AG04450 (cell line): ENCODE measurements around the gene ASIC1. TPM values are rescaled to one million over a fixed set of nuclear protein-coding genes. Genes with fewer than 3 reads are reported as not detected.

Experiments
- CTCF ChIA-PET: fragments of 300-600, 350-600 bp; formaldehyde crosslinking; extraction: SDS; loops from one replicate; lab custom pipeline; 2022; ENCODE audit warnings: antibody characterized with exemption, inconsistent platforms; lab: Charles Lee
- POLR2A ChIA-PET: fragments of 350-600 bp; formaldehyde crosslinking; extraction: SDS; loops from one replicate; lab custom pipeline; 2021; ENCODE audit warnings: antibody characterized with exemption, inconsistent platforms; lab: Yijun Ruan, JAX
- DNase-seq: peaks from one replicate; pipeline ENCODE4 v3.0.0-alpha.2; 2011; ENCODE audit warnings: low read depth, low spot score
- H3K27ac ChIP-seq: one replicate; pipeline ENCODE4 v1.5.1; 2012; ENCODE audit warnings: low read depth, low read length, control low read depth
- H3K27me3 ChIP-seq: one replicate; pipeline ENCODE4 v1.6.0; 2012; ENCODE audit warnings: low read length; ENCODE audit not compliant: control insufficient read depth, insufficient read depth
- H3K4me3 ChIP-seq: 2 replicates; pipeline ENCODE4 v1.5.1; 2011; ENCODE audit warnings: mild to moderate bottlenecking, low read depth, low read length, control low read depth
- H3K9me3 ChIP-seq: 2 replicates; pipeline ENCODE4 v1.5.1; 2012; ENCODE audit warnings: low read length; ENCODE audit not compliant: control insufficient read depth, insufficient read depth
- polyA plus RNA-seq: library from polyadenylated mRNA; depleted of rRNA; stranded (reverse); fragments of >200 nt; gene quantifications from 2 replicates; pipeline ENCODE4 v1.2.3, GENCODE V29; 2011
- TF ChIP-seq, protein P1 (sequence below): IDR thresholded peaks from 2 replicates; pipeline ENCODE4 v1.5.1; 2011; ENCODE audit warnings: low read depth, low read length, control low read depth, inconsistent platforms

ASIC1 gene
- polyA plus RNA-seq, 1 experiment, result 9.9 TPM

DNA sequence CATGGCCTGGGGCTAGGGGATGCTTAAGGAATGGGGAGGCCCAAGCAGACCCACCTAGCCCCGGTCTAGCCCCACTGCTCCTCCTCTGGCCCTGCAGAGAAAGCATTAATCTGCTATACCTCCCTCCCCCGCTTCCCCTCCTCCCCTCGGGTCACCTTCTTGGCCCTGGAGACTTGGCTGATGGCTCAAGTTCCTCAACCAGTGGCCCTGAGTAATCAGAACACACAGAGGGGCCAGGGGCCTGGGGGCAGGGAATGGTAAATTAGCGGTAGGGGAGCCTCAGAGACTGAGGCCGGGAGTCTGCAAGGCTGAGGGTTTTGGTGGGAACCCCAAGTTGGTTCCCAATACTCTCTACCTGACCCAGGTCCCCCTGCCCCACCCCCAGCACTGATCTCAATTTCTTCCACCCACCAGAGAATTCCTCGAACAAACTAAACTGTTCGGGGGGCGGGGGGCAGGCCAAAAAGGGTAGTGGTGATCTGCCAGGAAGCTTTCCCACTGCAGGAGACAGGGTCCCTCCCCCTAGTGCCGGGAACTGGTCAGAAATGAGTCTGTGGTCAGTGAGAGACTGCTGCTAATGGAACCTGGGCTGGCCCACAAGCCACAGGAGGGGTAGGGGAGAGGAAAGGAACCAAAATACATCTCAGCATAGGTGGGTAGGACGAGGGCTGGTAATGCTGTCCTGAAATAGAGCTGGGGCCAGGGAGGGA, 15.0 kb downstream of the ASIC1 start:
- ChIA-PET CTCF (interaction anchor here (0.8 to 10.4 kb wide), 4 partner anchors 12 to 268 kb away, joined by 3 to 290 read pairs (median 26); partner anchors contain the start of gene SMARCD1), POLR2A (no interaction called here)
- H3K9me3 ChIP-seq, result no peaks in the 10 kb centered on the region
- DNase-seq, result no peak
- no peak overlapping the region for H3K4me3 ChIP-seq
- H3K27ac ChIP-seq, result no peak overlapping the region
- H3K27me3 ChIP-seq, result no peaks in the 10 kb centered on the region
- TF ChIP-seq, protein P1, sequence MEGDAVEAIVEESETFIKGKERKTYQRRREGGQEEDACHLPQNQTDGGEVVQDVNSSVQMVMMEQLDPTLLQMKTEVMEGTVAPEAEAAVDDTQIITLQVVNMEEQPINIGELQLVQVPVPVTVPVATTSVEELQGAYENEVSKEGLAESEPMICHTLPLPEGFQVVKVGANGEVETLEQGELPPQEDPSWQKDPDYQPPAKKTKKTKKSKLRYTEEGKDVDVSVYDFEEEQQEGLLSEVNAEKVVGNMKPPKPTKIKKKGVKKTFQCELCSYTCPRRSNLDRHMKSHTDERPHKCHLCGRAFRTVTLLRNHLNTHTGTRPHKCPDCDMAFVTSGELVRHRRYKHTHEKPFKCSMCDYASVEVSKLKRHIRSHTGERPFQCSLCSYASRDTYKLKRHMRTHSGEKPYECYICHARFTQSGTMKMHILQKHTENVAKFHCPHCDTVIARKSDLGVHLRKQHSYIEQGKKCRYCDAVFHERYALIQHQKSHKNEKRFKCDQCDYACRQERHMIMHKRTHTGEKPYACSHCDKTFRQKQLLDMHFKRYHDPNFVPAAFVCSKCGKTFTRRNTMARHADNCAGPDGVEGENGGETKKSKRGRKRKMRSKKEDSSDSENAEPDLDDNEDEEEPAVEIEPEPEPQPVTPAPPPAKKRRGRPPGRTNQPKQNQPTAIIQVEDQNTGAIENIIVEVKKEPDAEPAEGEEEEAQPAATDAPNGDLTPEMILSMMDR, result no peak

DNA sequence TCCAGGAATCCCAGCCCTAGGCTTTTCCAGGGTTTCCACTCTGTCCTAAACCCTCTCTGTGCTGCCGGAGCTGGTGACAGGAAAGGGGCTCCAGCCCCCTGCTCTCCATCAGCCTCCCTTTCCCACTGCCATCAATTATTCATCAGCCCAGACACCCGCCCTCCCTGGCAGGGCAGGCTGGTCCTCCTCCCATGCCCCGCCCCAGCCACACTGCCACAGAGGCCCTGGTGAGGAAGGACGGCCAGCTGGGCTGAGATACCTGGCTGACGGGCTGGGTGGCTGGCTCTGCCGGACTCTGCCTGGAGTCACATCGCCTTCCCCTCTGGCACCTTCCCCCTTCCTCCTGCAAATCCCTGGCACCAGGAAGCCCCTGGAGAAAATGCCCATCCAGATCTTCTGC, 15.8 kb downstream of the ASIC1 start:
- CTCF ChIA-PET, result interaction anchor here (10.4 kb wide), 1 partner anchor 106 kb away, joined by 290 read pairs; no protein-coding TSS in a partner anchor
- no peak overlapping the region for H3K27ac ChIP-seq
- DNase-seq, result no peak
- POLR2A ChIA-PET, result no interaction called here
- H3K27me3 ChIP-seq, result no peaks in the 10 kb centered on the region
- TF ChIP-seq, protein P1, result no peak
- H3K9me3 ChIP-seq, result no peaks in the 10 kb centered on the region
- no peak overlapping the region for H3K4me3 ChIP-seq

DNA sequence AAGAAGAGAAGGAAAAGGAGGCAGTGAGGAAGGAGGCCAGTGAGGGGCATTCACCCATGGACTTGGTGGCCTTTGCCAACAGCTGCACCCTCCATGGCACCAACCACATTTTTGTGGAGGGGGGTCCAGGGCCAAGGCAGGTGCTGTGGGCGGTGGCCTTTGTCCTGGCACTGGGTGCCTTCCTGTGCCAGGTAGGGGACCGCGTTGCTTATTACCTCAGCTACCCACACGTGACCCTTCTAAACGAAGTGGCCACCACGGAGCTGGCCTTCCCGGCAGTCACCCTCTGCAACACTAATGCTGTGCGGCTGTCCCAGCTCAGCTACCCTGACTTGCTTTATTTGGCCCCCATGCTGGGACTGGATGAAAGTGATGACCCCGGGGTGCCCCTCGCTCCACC, 16.3 kb downstream of the ASIC1 start:
- TF ChIP-seq, protein P1, result no peak
- CTCF ChIA-PET, result interaction anchor here (0.6 to 10.4 kb wide), 4 partner anchors 9 to 159 kb away, joined by 5 to 290 read pairs (median 9); no protein-coding TSS in a partner anchor
- POLR2A ChIA-PET, result no interaction called here
- Histone ChIP-seq H3K27me3 (no peaks in the 10 kb centered on the region), H3K4me3 (no peak overlapping the region), H3K27ac (no peak overlapping the region), H3K9me3 (no peaks in the 10 kb centered on the region)
- no peak for DNase-seq

DNA sequence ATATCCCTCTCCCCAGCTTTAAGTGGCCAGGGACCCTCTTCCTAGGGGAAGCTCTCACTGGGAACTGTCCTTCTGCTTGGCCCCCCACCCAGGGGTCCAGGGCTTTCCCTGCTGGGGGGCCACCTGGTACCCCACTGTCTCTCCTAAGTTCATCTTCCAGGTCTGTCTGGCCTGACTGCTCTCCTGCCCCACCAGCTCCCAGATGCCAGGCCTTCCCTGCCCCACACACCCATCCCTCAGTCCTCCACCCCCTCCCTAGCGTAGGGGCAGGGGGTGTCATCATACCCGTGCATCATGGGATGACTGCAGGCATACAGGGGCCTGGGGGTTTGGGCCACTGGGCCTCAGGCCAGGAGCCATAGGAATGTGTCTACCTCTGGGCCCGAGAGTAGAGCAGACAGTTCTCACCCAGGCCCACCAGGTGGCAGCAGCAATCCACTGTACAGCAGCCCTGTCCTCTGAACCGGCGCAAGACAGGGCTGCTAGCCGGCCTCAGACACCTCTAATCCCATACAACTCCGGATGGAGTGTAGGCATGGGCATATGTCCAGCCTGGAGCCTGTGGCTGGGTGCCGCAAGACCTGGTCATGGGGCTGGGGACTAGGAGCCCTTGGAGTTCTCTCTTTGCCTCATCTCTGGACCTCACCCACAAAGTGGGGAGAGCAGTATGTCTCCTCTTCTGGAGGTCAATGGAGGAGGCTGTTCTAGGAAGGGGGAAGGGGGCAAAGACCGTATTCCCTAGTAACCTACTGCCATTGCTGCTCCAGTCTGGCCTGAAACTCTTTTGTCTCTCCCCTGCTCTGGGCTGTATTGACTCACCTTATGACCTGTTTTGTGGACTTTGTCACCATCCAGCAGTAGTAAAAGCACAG, 17.8 kb downstream of the ASIC1 start:
- POLR2A ChIA-PET, result interaction anchor here (0.6 to 1.0 kb wide), 3 partner anchors 10 to 99 kb away, joined by 3 read pairs; partner anchors contain the start of genes COX14 and SMARCD1
- CTCF ChIA-PET, result interaction anchor here (0.6 to 10.4 kb wide), 9 partner anchors 10 to 304 kb away, joined by 3 to 290 read pairs (median 4); partner anchors contain the start of gene SMARCD1
- Histone ChIP-seq H3K27me3 (no peaks in the 10 kb centered on the region), H3K4me3 (no peak overlapping the region), H3K9me3 (no peaks in the 10 kb centered on the region), H3K27ac (no peak overlapping the region)
- TF ChIP-seq, protein P1, result peak; percentile 91
- DNase-seq, result no peak
